ENCODE results near the gene KCNQ2. TPM values are rescaled to one million over a fixed set of nuclear protein-coding genes. Genes with fewer than 3 reads are reported as not detected.
A peak's percentile ranks its signal among the peaks of the same experiment; 100 is the strongest.

KCNQ2 gene
- total RNA-seq, 4 donors from 2014 or later, result not detected

DNA sequence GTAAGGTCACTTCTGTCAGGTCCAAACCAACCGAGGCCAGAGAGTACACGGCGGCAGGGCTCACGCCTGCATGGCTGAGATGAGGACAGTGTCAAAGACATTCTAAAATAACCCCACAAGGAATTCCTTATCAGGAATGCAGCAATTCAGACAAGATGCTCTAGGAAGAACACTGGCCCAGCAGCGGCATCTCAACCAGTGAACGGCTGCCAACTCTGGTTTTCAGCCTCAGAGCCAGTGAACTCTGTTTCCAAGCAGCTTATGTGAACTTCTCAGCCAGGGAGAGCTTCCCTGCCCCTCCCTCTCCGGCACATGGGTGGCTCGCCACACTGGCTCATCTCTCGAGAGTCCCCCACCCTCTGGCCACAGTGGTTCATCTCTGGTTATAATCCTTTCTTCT is 36.9 kb downstream of the KCNQ2 start:
- 47 to 56% methylated on average over 9 of the region's 9 CpGs for WGBS, 2 donors
- Histone ChIP-seq H3K4me3 (no peak overlapping the region), H3K27me3 (peaks cover 0 to 36% of the 10 kb centered on the region in 2 donors), H3K27ac (no peak overlapping the region), H3K4me1 (no peaks in the 10 kb centered on the region), H3K9me3 (no peaks in the 10 kb centered on the region), H3K36me3 (no peaks in the 10 kb centered on the region)
- TF ChIP-seq POLR2A (IDR thresholded peaks at IDR 0.05) (no peak), EP300 (IDR thresholded peaks at IDR 0.05) (no peak)
- TF ChIP-seq, protein P1, sequence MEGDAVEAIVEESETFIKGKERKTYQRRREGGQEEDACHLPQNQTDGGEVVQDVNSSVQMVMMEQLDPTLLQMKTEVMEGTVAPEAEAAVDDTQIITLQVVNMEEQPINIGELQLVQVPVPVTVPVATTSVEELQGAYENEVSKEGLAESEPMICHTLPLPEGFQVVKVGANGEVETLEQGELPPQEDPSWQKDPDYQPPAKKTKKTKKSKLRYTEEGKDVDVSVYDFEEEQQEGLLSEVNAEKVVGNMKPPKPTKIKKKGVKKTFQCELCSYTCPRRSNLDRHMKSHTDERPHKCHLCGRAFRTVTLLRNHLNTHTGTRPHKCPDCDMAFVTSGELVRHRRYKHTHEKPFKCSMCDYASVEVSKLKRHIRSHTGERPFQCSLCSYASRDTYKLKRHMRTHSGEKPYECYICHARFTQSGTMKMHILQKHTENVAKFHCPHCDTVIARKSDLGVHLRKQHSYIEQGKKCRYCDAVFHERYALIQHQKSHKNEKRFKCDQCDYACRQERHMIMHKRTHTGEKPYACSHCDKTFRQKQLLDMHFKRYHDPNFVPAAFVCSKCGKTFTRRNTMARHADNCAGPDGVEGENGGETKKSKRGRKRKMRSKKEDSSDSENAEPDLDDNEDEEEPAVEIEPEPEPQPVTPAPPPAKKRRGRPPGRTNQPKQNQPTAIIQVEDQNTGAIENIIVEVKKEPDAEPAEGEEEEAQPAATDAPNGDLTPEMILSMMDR (IDR thresholded peaks at IDR 0.05), result no peak
- no peak for DNase-seq (ENCODE audit: low spot score in 2 of 2)

DNA sequence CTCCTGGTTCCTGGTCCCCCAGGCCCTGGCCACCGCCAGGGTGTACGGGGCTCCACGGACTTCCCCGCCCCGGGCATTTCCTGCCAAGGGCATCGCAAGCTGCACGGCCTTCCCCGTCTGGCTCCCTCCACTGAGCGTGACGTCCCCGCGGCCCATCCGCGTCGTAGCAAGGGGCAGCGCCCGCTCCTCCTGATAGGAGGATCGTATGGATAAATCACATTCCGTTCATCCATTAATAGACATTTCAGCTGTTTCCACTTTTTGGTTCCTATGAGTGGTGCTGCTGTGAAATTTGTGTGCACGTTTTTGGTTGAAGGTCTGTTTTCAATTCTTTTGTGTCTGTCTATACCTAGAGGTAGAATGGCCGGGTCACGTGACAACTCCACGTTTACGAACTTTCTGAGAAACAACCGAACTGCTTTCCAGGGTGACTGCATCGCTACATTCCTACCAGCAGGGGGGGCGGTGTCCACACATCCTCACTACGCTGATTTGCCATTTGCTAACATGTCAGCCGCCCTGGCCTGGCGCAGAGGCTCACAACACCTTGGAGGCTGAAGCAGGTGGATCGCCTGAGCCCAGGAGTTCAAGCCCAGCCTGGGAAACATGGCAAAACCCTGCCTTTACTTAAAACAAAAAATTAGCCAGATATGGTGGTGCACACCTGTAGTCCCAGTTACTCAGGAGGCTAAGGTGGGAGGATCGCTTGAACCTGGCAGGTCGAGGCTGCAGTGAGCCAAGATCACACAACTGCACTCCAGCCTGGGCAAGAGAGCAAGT is 37.7 kb downstream of the KCNQ2 start:
- no peak for TF ChIP-seq POLR2A (IDR thresholded peaks at IDR 0.05)
- TF ChIP-seq, protein P1 (IDR thresholded peaks at IDR 0.05), result peak; percentile 35 to 65 (median 55)
- H3K27ac ChIP-seq, result no peak overlapping the region
- peaks cover 0 to 40% of the 10 kb centered on the region in 2 donors for H3K27me3 ChIP-seq
- H3K36me3 ChIP-seq, result no peaks in the 10 kb centered on the region
- H3K4me3 ChIP-seq, result no peak overlapping the region
- no peaks in the 10 kb centered on the region for H3K9me3 ChIP-seq
- WGBS, 2 donors, result 41% methylated on average over 33 of the region's 33 CpGs
- no peaks in the 10 kb centered on the region for H3K4me1 ChIP-seq
- peak; percentile 16 to 36 for DNase-seq (ENCODE audit: low spot score in 2 of 2)

DNA sequence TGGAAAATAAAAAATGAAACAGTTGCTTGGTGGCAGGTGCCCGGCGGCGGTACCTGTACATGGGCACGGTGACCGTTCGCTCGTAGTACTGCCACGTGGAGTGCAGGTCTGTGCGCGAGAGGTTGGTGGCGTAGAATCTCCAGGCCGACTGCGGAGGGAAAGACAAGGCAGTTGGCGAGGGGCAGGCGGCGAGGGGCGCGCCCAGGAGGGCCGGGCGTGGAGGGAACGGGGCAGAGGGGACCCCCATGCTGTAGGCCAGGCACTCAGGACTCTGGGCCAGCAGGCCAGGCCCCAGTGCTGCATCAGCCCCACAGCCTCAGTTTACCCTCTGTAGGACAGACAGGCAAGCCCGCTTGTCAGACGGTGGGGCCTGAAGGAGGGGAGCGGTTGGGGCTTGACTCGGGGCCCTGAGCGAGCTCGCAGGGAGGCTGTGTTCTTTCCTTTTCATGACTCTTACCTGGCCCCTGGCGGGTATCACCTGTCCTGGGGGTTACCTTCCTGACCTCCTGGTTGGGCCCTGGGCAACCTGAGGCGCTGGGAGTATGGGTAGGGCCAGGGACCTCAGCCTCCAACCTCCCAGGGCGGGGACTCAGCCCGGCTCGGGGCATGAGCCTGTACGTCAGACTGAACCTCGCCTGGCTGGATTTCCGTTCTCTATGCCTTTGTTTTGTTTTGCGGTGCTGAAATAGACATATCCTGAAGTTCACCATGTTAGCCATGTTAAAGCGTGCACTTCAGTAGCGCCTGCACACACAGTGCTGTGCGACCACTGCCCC is 38.5 kb downstream of the KCNQ2 start:
- no peak for DNase-seq (ENCODE audit: low spot score in 2 of 2)
- WGBS, 2 donors, result 88 to 90% methylated on average over 39 of the region's 39 CpGs
- Histone ChIP-seq H3K27ac (no peak overlapping the region), H3K36me3 (no peaks in the 10 kb centered on the region), H3K27me3 (peaks cover 0 to 40% of the 10 kb centered on the region in 2 donors), H3K9me3 (no peaks in the 10 kb centered on the region), H3K4me1 (no peaks in the 10 kb centered on the region), H3K4me3 (no peak overlapping the region)
- TF ChIP-seq EP300 (IDR thresholded peaks at IDR 0.05) (no peak), POLR2A (IDR thresholded peaks at IDR 0.05) (no peak)

DNA sequence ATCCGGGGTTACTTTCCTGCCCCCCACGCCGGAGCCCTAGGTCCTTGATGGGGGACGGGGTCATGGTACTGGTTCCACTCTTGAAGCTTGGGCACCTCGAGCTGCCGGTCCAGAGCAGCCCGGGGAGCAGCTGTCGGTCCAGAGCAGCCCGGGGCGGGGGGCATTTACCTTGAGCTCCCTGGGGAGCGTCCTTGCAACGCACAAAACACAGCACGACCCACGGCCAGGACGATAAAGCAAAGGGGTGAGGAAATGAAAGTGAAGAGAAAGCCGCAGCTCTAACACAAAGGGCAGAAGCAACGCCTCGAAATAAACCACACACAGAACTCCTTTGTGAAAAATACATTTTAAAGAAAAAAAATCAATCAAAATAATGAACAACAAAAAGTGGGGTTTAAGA is 39.1 kb downstream of the KCNQ2 start:
- Histone ChIP-seq H3K27ac (no peak overlapping the region), H3K9me3 (no peaks in the 10 kb centered on the region), H3K36me3 (no peaks in the 10 kb centered on the region), H3K4me3 (no peak overlapping the region), H3K4me1 (no peaks in the 10 kb centered on the region), H3K27me3 (peaks cover 0 to 39% of the 10 kb centered on the region in 2 donors)
- no peak for DNase-seq (ENCODE audit: low spot score in 2 of 2)
- TF ChIP-seq, protein P1 (IDR thresholded peaks at IDR 0.05), result no peak
- TF ChIP-seq POLR2A (IDR thresholded peaks at IDR 0.05), result no peak
- WGBS, 2 donors, result 72 to 76% methylated on average over 18 of the region's 18 CpGs

DNA sequence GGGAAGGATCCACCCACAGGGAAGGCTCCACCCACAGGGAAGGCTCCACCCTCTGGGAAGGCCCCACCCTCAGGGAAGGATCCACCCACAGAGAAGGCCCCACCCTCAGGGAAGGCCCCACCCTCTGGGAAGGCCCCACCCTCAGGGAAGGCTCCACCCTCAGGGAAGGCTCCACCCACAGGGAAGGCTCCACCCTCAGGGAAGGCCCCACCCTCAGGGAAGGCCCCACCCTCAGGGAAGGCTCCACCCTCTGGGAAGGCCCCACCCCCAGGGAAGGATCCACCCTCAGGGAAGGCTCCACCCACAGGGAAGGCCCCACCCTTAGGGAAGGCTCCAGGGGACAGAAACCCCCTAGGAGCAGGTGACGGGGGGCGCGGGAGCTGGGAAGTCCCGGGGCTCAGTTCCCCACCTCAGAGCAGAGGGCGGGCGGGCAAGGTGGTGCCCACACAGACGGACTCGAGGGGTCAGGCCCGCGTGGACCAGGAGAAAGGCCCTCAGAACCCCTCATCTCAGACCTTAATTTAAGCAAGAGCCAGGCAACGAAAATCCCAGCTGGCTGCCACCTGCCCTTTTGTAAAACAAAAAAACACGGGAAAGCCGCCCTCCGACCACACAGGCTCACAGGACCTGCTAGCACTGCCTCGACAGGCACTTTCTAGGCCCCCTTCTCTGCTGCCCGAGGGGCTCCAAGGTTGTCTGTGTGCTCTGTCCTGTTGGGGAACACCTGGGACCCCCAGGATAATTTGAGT is 39.7 kb downstream of the KCNQ2 start:
- WGBS, 2 donors, result 75 to 80% methylated on average over 10 to 15 of the region's 16 CpGs
- H3K4me3 ChIP-seq, result no peak overlapping the region
- TF ChIP-seq EP300 (IDR thresholded peaks at IDR 0.05), result no peak
- TF ChIP-seq POLR2A (IDR thresholded peaks at IDR 0.05), result no peak
- TF ChIP-seq, protein P1 (IDR thresholded peaks at IDR 0.05), result no peak
- no peaks in the 10 kb centered on the region for H3K4me1 ChIP-seq
- peaks cover 0 to 34% of the 10 kb centered on the region in 2 donors for H3K27me3 ChIP-seq
- H3K36me3 ChIP-seq, result no peaks in the 10 kb centered on the region
- no peak for DNase-seq (ENCODE audit: low spot score in 2 of 2)
- no peak overlapping the region for H3K27ac ChIP-seq
- peaks cover 0 to 2% (median 0%) of the 10 kb centered on the region in 4 donors for H3K9me3 ChIP-seq
